ENCODE results near the gene GRIK5. TPM values are rescaled to one million over a fixed set of nuclear protein-coding genes. Genes with fewer than 3 reads are reported as not detected.

The GRIK5 gene
- total and polyA plus RNA-seq, 2 experiments from 2014 or later: 0.50 to 0.60 TPM

DNA sequence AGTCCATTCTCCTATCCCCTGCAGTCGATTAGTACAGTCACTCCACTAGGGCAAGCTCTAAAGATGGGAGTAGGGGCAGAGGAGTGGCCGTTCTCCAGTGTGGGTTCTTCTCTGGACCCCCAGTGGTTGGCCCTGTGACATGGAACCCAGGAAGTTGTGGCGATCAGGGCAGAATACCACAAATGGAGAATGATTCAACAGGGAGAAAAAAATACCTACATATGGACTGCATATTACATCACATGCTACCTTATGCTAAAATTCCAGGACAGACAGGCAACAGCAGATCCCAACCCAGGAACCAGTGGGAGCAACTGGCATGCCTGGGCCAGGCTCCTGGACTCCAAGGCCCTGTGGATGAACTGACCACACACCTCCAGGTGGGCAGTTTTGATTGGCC lies 41.8 kb upstream of the GRIK5 start:
- DNase-seq (ENCODE audit: low spot score): no peak
- no peaks in the 10 kb centered on the region for H4K20me1 ChIP-seq (ENCODE audit: insufficient read depth, poor library complexity, severe bottlenecking)
- H3K4me3 ChIP-seq: no peak overlapping the region
- H2AFZ ChIP-seq: no peak overlapping the region
- 87% methylated on average over 3 of the region's 3 CpGs for WGBS (ENCODE audit: low lambda C conversion rate, missing lambda C conversion rate)
- no peaks in the 10 kb centered on the region for H3K36me3 ChIP-seq (replicated peaks; ENCODE audit: insufficient read depth, low read depth)
- no peak overlapping the region for H3K4me2 ChIP-seq
- H3K27me3 ChIP-seq: no peaks in the 10 kb centered on the region
- H3K79me2 ChIP-seq: no peaks in the 10 kb centered on the region
- H3K9me3 ChIP-seq (ENCODE audit: low read depth): no peaks in the 10 kb centered on the region
- H3K9me2 ChIP-seq (replicated peaks; ENCODE audit: insufficient read depth): no peaks in the 10 kb centered on the region
- H3K4me1 ChIP-seq (ENCODE audit: insufficient read depth): peaks cover 6% of the 10 kb centered on the region
- no peak overlapping the region for H3K27ac ChIP-seq
- TF ChIP-seq CTCF (IDR thresholded peaks at IDR 0.05; ENCODE audit: poor library complexity) (no peak), EZH2phosphoT487 (IDR thresholded peaks at IDR 0.05; ENCODE audit: low read depth, severe bottlenecking, unreplicated experiment) (no peak), EZH2 (IDR thresholded peaks at IDR 0.05; ENCODE audit: borderline replicate concordance) (no peak)

DNA sequence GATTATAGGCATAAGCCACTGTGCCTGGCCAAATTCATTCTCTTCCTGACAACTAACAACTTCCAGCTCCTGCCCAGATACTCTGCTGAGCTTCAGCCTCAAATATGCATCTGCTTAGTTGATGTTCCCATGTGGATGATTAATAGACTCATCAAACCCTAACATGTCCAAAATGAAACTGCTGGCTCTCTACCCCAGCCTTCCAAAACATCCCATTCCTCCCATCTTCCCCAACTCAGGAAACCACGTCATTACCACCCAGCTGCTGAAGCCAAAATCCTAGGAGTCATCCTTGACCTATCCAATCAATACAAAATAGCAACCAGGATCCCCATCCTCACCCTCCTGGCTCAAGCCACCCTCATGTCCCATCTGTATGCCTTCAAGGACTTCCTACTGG lies 41.4 kb upstream of the GRIK5 start:
- TF ChIP-seq EZH2phosphoT487 (IDR thresholded peaks at IDR 0.05; ENCODE audit: low read depth, severe bottlenecking, unreplicated experiment) (no peak), CTCF (IDR thresholded peaks at IDR 0.05; ENCODE audit: poor library complexity) (no peak), EZH2 (IDR thresholded peaks at IDR 0.05; ENCODE audit: borderline replicate concordance) (no peak)
- H3K4me1 ChIP-seq (ENCODE audit: insufficient read depth): peaks cover 6% of the 10 kb centered on the region
- WGBS (ENCODE audit: low lambda C conversion rate, missing lambda C conversion rate): 65% methylated on average over 1 of the region's 1 CpG
- no peaks in the 10 kb centered on the region for H3K27me3 ChIP-seq
- no peaks in the 10 kb centered on the region for H4K20me1 ChIP-seq (ENCODE audit: insufficient read depth, poor library complexity, severe bottlenecking)
- H3K9me3 ChIP-seq (ENCODE audit: low read depth): no peaks in the 10 kb centered on the region
- no peak overlapping the region for H2AFZ ChIP-seq
- H3K9me2 ChIP-seq (replicated peaks; ENCODE audit: insufficient read depth): no peaks in the 10 kb centered on the region
- no peaks in the 10 kb centered on the region for H3K36me3 ChIP-seq (replicated peaks; ENCODE audit: insufficient read depth, low read depth)
- no peak overlapping the region for H3K4me3 ChIP-seq
- H3K27ac ChIP-seq: no peak overlapping the region
- DNase-seq (ENCODE audit: low spot score): no peak
- H3K4me2 ChIP-seq: no peak overlapping the region
- H3K79me2 ChIP-seq: no peaks in the 10 kb centered on the region

GRCh38 chr19:42110658-42111057 lies 40.7 kb upstream of the GRIK5 start:
- H3K9me2 ChIP-seq (replicated peaks; ENCODE audit: insufficient read depth): no peaks in the 10 kb centered on the region
- H3K27me3 ChIP-seq: peaks cover 3% of the 10 kb centered on the region
- H4K20me1 ChIP-seq (ENCODE audit: insufficient read depth, poor library complexity, severe bottlenecking): no peaks in the 10 kb centered on the region
- no peaks in the 10 kb centered on the region for H3K79me2 ChIP-seq
- no peak overlapping the region for H3K4me3 ChIP-seq
- H3K36me3 ChIP-seq (replicated peaks; ENCODE audit: insufficient read depth, low read depth): no peaks in the 10 kb centered on the region
- 83% methylated on average over 1 of the region's 1 CpG for WGBS (ENCODE audit: low lambda C conversion rate, missing lambda C conversion rate)
- peaks cover 6% of the 10 kb centered on the region for H3K4me1 ChIP-seq (ENCODE audit: insufficient read depth)
- H3K9me3 ChIP-seq (ENCODE audit: low read depth): no peaks in the 10 kb centered on the region
- TF ChIP-seq EZH2phosphoT487 (IDR thresholded peaks at IDR 0.05; ENCODE audit: low read depth, severe bottlenecking, unreplicated experiment): no peak
- TF ChIP-seq CTCF (IDR thresholded peaks at IDR 0.05; ENCODE audit: poor library complexity): no peak
- no peak for TF ChIP-seq EZH2 (IDR thresholded peaks at IDR 0.05; ENCODE audit: borderline replicate concordance)
- DNase-seq (ENCODE audit: low spot score): no peak
- H3K27ac ChIP-seq: no peak overlapping the region
- H3K4me2 ChIP-seq: no peak overlapping the region
- no peak overlapping the region for H2AFZ ChIP-seq

- no peak overlapping the region for H3K4me3 ChIP-seq
- peaks cover 6% of the 10 kb centered on the region for H3K4me1 ChIP-seq (ENCODE audit: insufficient read depth)
- H3K79me2 ChIP-seq: no peaks in the 10 kb centered on the region
- DNase-seq (ENCODE audit: low spot score): no peak
- H3K36me3 ChIP-seq (replicated peaks; ENCODE audit: insufficient read depth, low read depth): no peaks in the 10 kb centered on the region
- H4K20me1 ChIP-seq (ENCODE audit: insufficient read depth, poor library complexity, severe bottlenecking): no peaks in the 10 kb centered on the region
- no peaks in the 10 kb centered on the region for H3K9me3 ChIP-seq (ENCODE audit: low read depth)
- no peak overlapping the region for H3K4me2 ChIP-seq
- TF ChIP-seq EZH2 (IDR thresholded peaks at IDR 0.05; ENCODE audit: borderline replicate concordance): no peak
- no peak for TF ChIP-seq CTCF (IDR thresholded peaks at IDR 0.05; ENCODE audit: poor library complexity)
- TF ChIP-seq EZH2phosphoT487 (IDR thresholded peaks at IDR 0.05; ENCODE audit: low read depth, severe bottlenecking, unreplicated experiment): no peak
- WGBS (ENCODE audit: low lambda C conversion rate, missing lambda C conversion rate): 92% methylated on average over 3 of the region's 3 CpGs
- H3K9me2 ChIP-seq (replicated peaks; ENCODE audit: insufficient read depth): no peaks in the 10 kb centered on the region
- H2AFZ ChIP-seq: no peak overlapping the region
- no peak overlapping the region for H3K27ac ChIP-seq
- H3K27me3 ChIP-seq: peaks cover 11% of the 10 kb centered on the region
Measured at GRCh38 chr19:42109896-42110295, 39.9 kb upstream of the GRIK5 start.
